Endothelial cell of umbilical vein (primary cell): Measurements from ENCODE around the gene TUSC2. TPM values are rescaled to one million over a fixed set of nuclear protein-coding genes. Genes with fewer than 3 reads are reported as not detected.

ENCODE experiments used
- BruUV-seq: library from RNA; stranded (reverse); fragments of 400-500 nt; replicated peaks from 2 replicates; lab custom pipeline; 2021; lab: Mats Ljungman, UMichigan
- CTCF ChIA-PET: fragments of 300-600, 350-600 bp; sonication (Branson Sonifier 250); formaldehyde crosslinking; loops from one replicate; lab custom pipeline; 2021; ENCODE audit warnings: antibody characterized with exemption, inconsistent platforms; lab: Charles Lee
- POLR2A ChIA-PET: fragments of 300-600, 350-600 bp; sonication (Branson Sonifier 250); formaldehyde crosslinking; loops from one replicate; lab custom pipeline; 2021; ENCODE audit warnings: antibody characterized with exemption, inconsistent platforms; lab: Charles Lee
- DNase-seq: peaks from one replicate; pipeline ENCODE4 v3.0.0-alpha.2; 2011; ENCODE audit warnings: low read depth, low spot score
- FAIRE-seq: peaks from 2 replicates; lab custom pipeline; 2011; peaks lifted over from hg19 to GRCh38; lab: Jason Lieb, UNC
- H2AFZ ChIP-seq: 2 replicates; pipeline ENCODE4 v1.6.0; 2012; ENCODE audit warnings: low read depth, low read length, control low read depth, inconsistent platforms
- H3K27ac ChIP-seq: 2 replicates; pipeline ENCODE4 v1.5.1; 2011; ENCODE audit warnings: low read depth, mild to moderate bottlenecking, control low read depth, low read length, moderate library complexity; ENCODE audit not compliant: insufficient read depth
- H3K27me3 ChIP-seq, 2 experiments: 2 replicates each; pipeline versions ENCODE4 v1.6.0 to v1.6.1; 2011; ENCODE audit warnings: low read length in 2 of 2, mixed read lengths in 1 of 2; ENCODE audit not compliant: control insufficient read depth in 2 of 2, insufficient read depth in 2 of 2
- H3K36me3 ChIP-seq, 2 experiments: 2 replicates in 1 of 2; 3 replicates in 1 of 2; pipeline ENCODE4 v1.5.1; 2011; ENCODE audit warnings: low read length in 2 of 2, mild to moderate bottlenecking in 1 of 2, moderate library complexity in 1 of 2; ENCODE audit not compliant: control insufficient read depth in 2 of 2, insufficient read depth in 2 of 2; ENCODE audit errors: extremely low read depth in 1 of 2
- H3K4me1 ChIP-seq: 3 replicates; pipeline ENCODE4 v1.5.1; 2011; ENCODE audit warnings: mild to moderate bottlenecking, low read length; ENCODE audit not compliant: control insufficient read depth, insufficient read depth; ENCODE audit errors: extremely low read depth
- H3K4me2 ChIP-seq: 2 replicates; pipeline ENCODE4 v1.6.1; 2011; ENCODE audit warnings: low read length, control low read depth, mixed read lengths; ENCODE audit not compliant: insufficient read depth
- H3K4me3 ChIP-seq, 3 experiments: fragments of 200-600 bp in 1 of 3; sonication (generic), shearing (Covaris generic) in 1 of 3; replicated peaks in 1 of 3; 2 replicates each; pipeline ENCODE4 v1.5.1; 2011 to 2016; ENCODE audit warnings: control low read depth in 3 of 3, low read length in 3 of 3, mild to moderate bottlenecking in 2 of 3, inconsistent platforms in 1 of 3, low read depth in 1 of 3, moderate library complexity in 1 of 3; ENCODE audit not compliant: insufficient read depth in 1 of 3
- H3K79me2 ChIP-seq: 2 replicates; pipeline ENCODE4 v1.6.0; 2012; ENCODE audit warnings: low read length, inconsistent platforms; ENCODE audit not compliant: control insufficient read depth, insufficient read depth
- H3K9ac ChIP-seq: replicated peaks from 2 replicates; pipeline ENCODE3; 2011; ENCODE audit warnings: low read length, control low read depth; ENCODE audit not compliant: insufficient read depth; ENCODE audit errors: extremely low read depth
- H3K9me1 ChIP-seq: replicated peaks from 3 replicates; pipeline ENCODE4 v1.6.0; 2011; ENCODE audit warnings: mild to moderate bottlenecking, low read length; ENCODE audit not compliant: control insufficient read depth, insufficient read depth; ENCODE audit errors: extremely low read depth
- H3K9me3 ChIP-seq: replicated peaks from 2 replicates; pipeline ENCODE4 v1.5.1; 2012; ENCODE audit warnings: low read length, inconsistent platforms; ENCODE audit not compliant: control insufficient read depth, insufficient read depth
- H4K20me1 ChIP-seq: replicated peaks from 2 replicates; pipeline ENCODE3; 2011; ENCODE audit warnings: mild to moderate bottlenecking, low read length; ENCODE audit not compliant: control insufficient read depth, insufficient read depth; ENCODE audit errors: extremely low read depth
- EZH2 ChIP-seq: IDR thresholded peaks from 2 replicates; pipeline ENCODE4 v1.6.1; 2012; ENCODE audit warnings: borderline replicate concordance, low read depth, mild to moderate bottlenecking, moderate library complexity, low read length, inconsistent platforms; ENCODE audit not compliant: severe bottlenecking
- FOS ChIP-seq: IDR thresholded peaks from 2 replicates; pipeline ENCODE4 v1.6.1; 2011; ENCODE audit warnings: mild to moderate bottlenecking, low read length, moderate library complexity, borderline replicate concordance; ENCODE audit not compliant: insufficient read depth
- GATA2 ChIP-seq: IDR thresholded peaks from 2 replicates; pipeline ENCODE4 v1.7.0; 2011; ENCODE audit warnings: low read depth, mild to moderate bottlenecking, moderate library complexity, mixed read lengths, low read length; ENCODE audit not compliant: insufficient read length, insufficient read depth
- JUN ChIP-seq: IDR thresholded peaks from 2 replicates; pipeline ENCODE4 v1.6.1; 2011; ENCODE audit warnings: borderline replicate concordance, low read depth; ENCODE audit not compliant: insufficient read length, insufficient read depth
- MAX ChIP-seq: IDR thresholded peaks from 2 replicates; pipeline ENCODE4 v1.6.1; 2011; ENCODE audit not compliant: insufficient read depth, insufficient read length
- MYC ChIP-seq: IDR thresholded peaks from one replicate; pipeline ENCODE4 v1.6.1; 2011; ENCODE audit warnings: mild to moderate bottlenecking, low read depth, low read length
- POLR2A ChIP-seq: IDR thresholded peaks from 2 replicates; pipeline ENCODE4 v1.6.1; 2012; ENCODE audit warnings: low read depth, mild to moderate bottlenecking, control low read depth, low read length
- POLR2AphosphoS5 ChIP-seq: IDR thresholded peaks from 2 replicates; pipeline ENCODE4 v1.6.1; 2012; ENCODE audit warnings: low read depth, mild to moderate bottlenecking, control low read depth, low read length, moderate library complexity; ENCODE audit not compliant: insufficient read depth
- dilution Hi-C: fragments of 300-500 bp; cut with MboI; formaldehyde crosslinking; loops from one replicate; pipeline ENCODE4 v1.15.0; 2019; ENCODE audit warnings: low sequenced_read_pairs; ENCODE audit not compliant: extremely low pct_ligation_motif_present
- intact Hi-C: fragments of 100-400 bp; cut with micrococcal nuclease; formaldehyde crosslinking; loops from one replicate; pipeline ENCODE4 v1.10.0; 2022
- polyA plus RNA-seq, 4 experiments: library from polyadenylated mRNA; depleted of rRNA in 3 of 4; stranded (reverse) in 3 of 4; unstranded in 1 of 4; fragments of >200 nt; gene quantifications; 2 replicates each; pipeline versions ENCODE4 v1.2.1 to v1.2.3, GENCODE V29; 2011 to 2012; ENCODE audit warnings: missing spikeins in 1 of 4
- total RNA-seq: library from RNA; stranded (reverse); gene quantifications from 2 replicates; pipeline ENCODE4 v1.2.3, GENCODE V29; 2021
- TF ChIP-seq, protein P1 (sequence below), 2 donors: IDR thresholded peaks; 1 replicate in 1 of 2; 2 replicates in 1 of 2; pipeline ENCODE4 v1.5.1; 2011; ENCODE audit warnings: low read length in 2 of 2, mild to moderate bottlenecking in 2 of 2, moderate library complexity in 2 of 2, control low read depth in 1 of 2, inconsistent platforms in 1 of 2, low read depth in 1 of 2; ENCODE audit not compliant: insufficient read depth in 1 of 2; ENCODE audit errors: extremely low read depth in 1 of 2

Gene TUSC2
- total and polyA plus RNA-seq, 2 donors (not counting 3 experiments of a cell fraction or from before 2014, with no cell fraction given) = 30.0 to 89.0 TPM

GRCh38 chr3:50341996-50342650 is 14.1 kb upstream of the TUSC2 start:
- intact Hi-C loops (no loop called here), dilution Hi-C loops (no loop called here)
- ChIA-PET POLR2A (no interaction called here), CTCF (interaction anchor here (1.1 kb wide), 1 partner anchor 200 kb away, joined by 5 read pairs; no protein-coding TSS in a partner anchor)
- H3K9me1 ChIP-seq = no peaks in the 10 kb centered on the region
- no peak overlapping the region for H3K9ac ChIP-seq
- no peak overlapping the region for H3K4me2 ChIP-seq
- FAIRE-seq (no peak), DNase-seq (no peak)
- no TSS peak for BruUV-seq
- H3K36me3 ChIP-seq = no peaks in the 10 kb centered on the region
- no peaks in the 10 kb centered on the region for H3K9me3 ChIP-seq
- H3K27me3 ChIP-seq = no peaks in the 10 kb centered on the region
- H3K4me1 ChIP-seq = peaks cover 19% of the 10 kb centered on the region
- no peaks in the 10 kb centered on the region for H4K20me1 ChIP-seq
- H2AFZ ChIP-seq = no peak overlapping the region
- H3K4me3 ChIP-seq = no peak overlapping the region
- no peak for TF ChIP-seq EZH2
- no peak for TF ChIP-seq JUN
- no peak for TF ChIP-seq POLR2AphosphoS5
- TF ChIP-seq GATA2 = no peak
- no peak for TF ChIP-seq MAX
- no peak for TF ChIP-seq POLR2A
- TF ChIP-seq FOS = no peak
- TF ChIP-seq, protein P1, sequence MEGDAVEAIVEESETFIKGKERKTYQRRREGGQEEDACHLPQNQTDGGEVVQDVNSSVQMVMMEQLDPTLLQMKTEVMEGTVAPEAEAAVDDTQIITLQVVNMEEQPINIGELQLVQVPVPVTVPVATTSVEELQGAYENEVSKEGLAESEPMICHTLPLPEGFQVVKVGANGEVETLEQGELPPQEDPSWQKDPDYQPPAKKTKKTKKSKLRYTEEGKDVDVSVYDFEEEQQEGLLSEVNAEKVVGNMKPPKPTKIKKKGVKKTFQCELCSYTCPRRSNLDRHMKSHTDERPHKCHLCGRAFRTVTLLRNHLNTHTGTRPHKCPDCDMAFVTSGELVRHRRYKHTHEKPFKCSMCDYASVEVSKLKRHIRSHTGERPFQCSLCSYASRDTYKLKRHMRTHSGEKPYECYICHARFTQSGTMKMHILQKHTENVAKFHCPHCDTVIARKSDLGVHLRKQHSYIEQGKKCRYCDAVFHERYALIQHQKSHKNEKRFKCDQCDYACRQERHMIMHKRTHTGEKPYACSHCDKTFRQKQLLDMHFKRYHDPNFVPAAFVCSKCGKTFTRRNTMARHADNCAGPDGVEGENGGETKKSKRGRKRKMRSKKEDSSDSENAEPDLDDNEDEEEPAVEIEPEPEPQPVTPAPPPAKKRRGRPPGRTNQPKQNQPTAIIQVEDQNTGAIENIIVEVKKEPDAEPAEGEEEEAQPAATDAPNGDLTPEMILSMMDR (IDR thresholded peaks at IDR 0.05; ENCODE audit: extremely low read depth in 1 of 2, insufficient read depth in 1 of 2, low read depth in 1 of 2, low read length in 2 of 2) = no peak
- TF ChIP-seq MYC = no peak
- no peak overlapping the region for H3K27ac ChIP-seq
- peaks cover under 1% of the 10 kb centered on the region for H3K79me2 ChIP-seq
